Spleen (tissue), 7 donors: ENCODE results near the gene WFDC5.

Source experiments
- CTCF ChIP-seq, 11 experiments: fragments of 200-600 bp in 7 of 11; fragments of 450-650 bp in 4 of 11; sonication (generic) in 4 of 11; IDR thresholded peaks in 8 of 11; conservative IDR thresholded peaks in 3 of 11; 1 replicate in 7 of 11; 2 replicates in 4 of 11; pipeline versions ENCODE4 v1.4.0 to v1.8.0; 2016 to 2021; ENCODE audit warnings: antibody characterized with exemption in 11 of 11, inconsistent platforms in 4 of 11, mild to moderate bottlenecking in 1 of 11
- POLR2AphosphoS5 ChIP-seq, 3 donors: sonication (generic); formaldehyde crosslinking; IDR thresholded peaks; one replicate each; pipeline ENCODE4 v1.5.1; 2017; ENCODE audit warnings: antibody characterized with exemption in 3 of 3
- donor health status: DM: no; HTN: no; CAD: no; lungs with moderate emphysema.
- donor health status: DM: no; HTN: no; CAD: no.
- donor health status: DM: no; HTN: no; CAD: no.

GRCh38 chr20:45072066-45072465 is 42.9 kb downstream of the WFDC5 start:
- TF ChIP-seq POLR2AphosphoS5 (IDR thresholded peaks at IDR 0.05) (no peak), CTCF (IDR thresholded peaks at IDR 0.05 in 8 of 11, conservative IDR thresholded peaks at IDR 0.05 in 3 of 11) (no peak)
